ENCODE data around the gene PRMT2.

Gene PRMT2

GRCh38 chr21:46635324-46636180 lies at the start of gene PRMT2:
TSS of gene PRMT2 (plus strand) at chr21:46635674. CDS start at chr21:46636952, 1,278 bp downstream.
- DNase-seq (ENCODE audit: low read depth), result peak; percentile 98

GRCh38 chr21:46594276-46594675 lies 41.2 kb upstream of the PRMT2 start:
- no peak for DNase-seq (ENCODE audit: low read depth)

- no peak for DNase-seq (ENCODE audit: low read depth)
These were observed 39.3 kb upstream of the PRMT2 start for GRCh38 chr21:46596201-46596600.

- no peak for DNase-seq (ENCODE audit: low read depth)
These were observed 38.4 kb upstream of the PRMT2 start for GRCh38 chr21:46597031-46597430.

GRCh38 chr21:46597896-46598343 lies 37.6 kb upstream of the PRMT2 start:
- no peak for DNase-seq (ENCODE audit: low read depth)

- no peak for DNase-seq (ENCODE audit: low read depth)
These were observed 36.6 kb upstream of the PRMT2 start for GRCh38 chr21:46598581-46599572.

- DNase-seq (ENCODE audit: low read depth), result no peak
These were observed 35.2 kb upstream of the PRMT2 start for GRCh38 chr21:46600305-46600704.

- no peak for DNase-seq (ENCODE audit: low read depth)
These were observed 34.5 kb upstream of the PRMT2 start for GRCh38 chr21:46600978-46601377.

GRCh38 chr21:46603228-46603627 lies 32.2 kb upstream of the PRMT2 start:
- DNase-seq (ENCODE audit: low read depth), result no peak

- DNase-seq (ENCODE audit: low read depth), result no peak
These were observed 31.0 kb upstream of the PRMT2 start for GRCh38 chr21:46604329-46604974.

GRCh38 chr21:46604975-46605766 lies 30.3 kb upstream of the PRMT2 start, which contains the start of gene S100B:
TSS of gene S100B (minus strand) at chr21:46605082. CDS start at chr21:46602415, 2,667 bp downstream.
- no peak for DNase-seq (ENCODE audit: low read depth)

- peak; percentile 27 for DNase-seq (ENCODE audit: low read depth)
These were observed 29.6 kb upstream of the PRMT2 start for GRCh38 chr21:46605767-46606426.

- no peak for DNase-seq (ENCODE audit: low read depth)
These were observed 29.1 kb upstream of the PRMT2 start for GRCh38 chr21:46606427-46606813.

GRCh38 chr21:46607636-46608035 lies 27.8 kb upstream of the PRMT2 start:
- DNase-seq (ENCODE audit: low read depth), result no peak

- no peak for DNase-seq (ENCODE audit: low read depth)
These were observed 26.8 kb upstream of the PRMT2 start for GRCh38 chr21:46608672-46609111.

- no peak for DNase-seq (ENCODE audit: low read depth)
These were observed 25.3 kb upstream of the PRMT2 start for GRCh38 chr21:46610018-46610701.

- DNase-seq (ENCODE audit: low read depth), result no peak
These were observed 22.1 kb upstream of the PRMT2 start for GRCh38 chr21:46613391-46613790.

- DNase-seq (ENCODE audit: low read depth), result no peak
These were observed 19.4 kb upstream of the PRMT2 start for GRCh38 chr21:46616050-46616449.

- no peak for DNase-seq (ENCODE audit: low read depth)
These were observed 18.8 kb upstream of the PRMT2 start for GRCh38 chr21:46616656-46617055.
